Measurements from ENCODE around the gene ADGRG6. TPM values are rescaled to one million over a fixed set of nuclear protein-coding genes. Genes with fewer than 3 reads are reported as not detected.

ADGRG6 gene
- total and polyA plus RNA-seq, 2 donors (not counting 3 experiments of a cell fraction or from before 2014, with no cell fraction given): 99.3 to 166 TPM

DNA sequence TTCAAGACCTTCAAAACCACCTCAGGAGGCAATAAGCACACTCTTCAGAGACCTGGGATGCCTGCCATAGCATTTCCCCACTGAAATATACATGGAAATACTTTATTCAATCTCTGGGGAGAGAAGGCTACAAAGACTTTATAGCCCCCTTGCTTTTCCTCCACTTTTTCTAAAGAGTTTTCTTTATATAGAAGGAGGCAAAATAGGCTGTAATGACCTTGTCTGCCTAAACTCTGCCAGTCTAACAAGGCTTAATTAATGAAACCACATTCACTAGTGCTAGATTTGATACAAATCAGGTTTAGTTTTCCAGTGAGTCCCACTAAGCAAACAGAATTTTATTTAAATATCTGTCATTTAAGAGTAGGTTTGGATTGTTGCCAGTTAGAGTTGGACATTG, 114.9 kb downstream of the ADGRG6 start:
- dilution Hi-C loops (cut with MboI; ENCODE audit: extremely low pct_ligation_motif_present, low sequenced_read_pairs): no loop called here
- peaks cover 52% of the 10 kb centered on the region for H3K4me1 ChIP-seq (ENCODE audit: control insufficient read depth, extremely low read depth, insufficient read depth, low read length)
- H3K27me3 ChIP-seq (ENCODE audit: control insufficient read depth in 2 of 2, insufficient read depth in 2 of 2, low read length in 2 of 2): no peaks in the 10 kb centered on the region
- intact Hi-C loops (cut with micrococcal nuclease): loop anchor here (1.0 to 10.0 kb wide), 4 partner anchors 9 to 428 kb away; no protein-coding TSS in a partner anchor
- CTCF ChIA-PET: interaction anchor here (0.9 to 1.2 kb wide), 3 partner anchors 10 to 58 kb away, joined by 3 to 7 read pairs (median 4); no protein-coding TSS in a partner anchor
- POLR2A ChIA-PET: interaction anchor here (0.9 to 1.0 kb wide), 2 partner anchors 9 to 21 kb away, joined by 3 read pairs; no protein-coding TSS in a partner anchor
- H3K4me2 ChIP-seq (ENCODE audit: insufficient read depth, low read length): peak overlapping the region; percentile 67
- H3K4me3 ChIP-seq (replicated peaks in 1 of 3; ENCODE audit: insufficient read depth in 1 of 3, low read depth in 1 of 3, low read length in 3 of 3): no peak overlapping the region
- no peaks in the 10 kb centered on the region for H3K9me3 ChIP-seq (replicated peaks; ENCODE audit: control insufficient read depth, insufficient read depth, low read length)
- TSS peak; percentile 67 for BruUV-seq (replicated peaks)
- FAIRE-seq (no peak), DNase-seq (ENCODE audit: low read depth, low spot score) (no peak)
- peaks cover 14 to 19% of the 10 kb centered on the region in 2 experiments for H3K36me3 ChIP-seq (ENCODE audit: control insufficient read depth in 2 of 2, extremely low read depth in 1 of 2, insufficient read depth in 2 of 2, low read length in 2 of 2)
- peak overlapping the region; percentile 90 for H3K9ac ChIP-seq (replicated peaks; ENCODE audit: extremely low read depth, insufficient read depth, low read length)
- H2AFZ ChIP-seq (ENCODE audit: low read depth, low read length): no peak overlapping the region
- TF ChIP-seq FOS (IDR thresholded peaks at IDR 0.05; ENCODE audit: borderline replicate concordance, insufficient read depth, low read length): no peak
- TF ChIP-seq POLR2AphosphoS5 (IDR thresholded peaks at IDR 0.05; ENCODE audit: insufficient read depth, low read depth, low read length): no peak
- TF ChIP-seq MYC (IDR thresholded peaks at IDR 0.05; ENCODE audit: low read depth, low read length): no peak
- TF ChIP-seq GATA2 (IDR thresholded peaks at IDR 0.05; ENCODE audit: insufficient read depth, insufficient read length, low read depth, low read length): no peak
- no peak for TF ChIP-seq EZH2 (IDR thresholded peaks at IDR 0.05; ENCODE audit: borderline replicate concordance, low read depth, low read length, severe bottlenecking)
- no peak for TF ChIP-seq POLR2A (IDR thresholded peaks at IDR 0.05; ENCODE audit: low read depth, low read length)
- TF ChIP-seq, protein P1, sequence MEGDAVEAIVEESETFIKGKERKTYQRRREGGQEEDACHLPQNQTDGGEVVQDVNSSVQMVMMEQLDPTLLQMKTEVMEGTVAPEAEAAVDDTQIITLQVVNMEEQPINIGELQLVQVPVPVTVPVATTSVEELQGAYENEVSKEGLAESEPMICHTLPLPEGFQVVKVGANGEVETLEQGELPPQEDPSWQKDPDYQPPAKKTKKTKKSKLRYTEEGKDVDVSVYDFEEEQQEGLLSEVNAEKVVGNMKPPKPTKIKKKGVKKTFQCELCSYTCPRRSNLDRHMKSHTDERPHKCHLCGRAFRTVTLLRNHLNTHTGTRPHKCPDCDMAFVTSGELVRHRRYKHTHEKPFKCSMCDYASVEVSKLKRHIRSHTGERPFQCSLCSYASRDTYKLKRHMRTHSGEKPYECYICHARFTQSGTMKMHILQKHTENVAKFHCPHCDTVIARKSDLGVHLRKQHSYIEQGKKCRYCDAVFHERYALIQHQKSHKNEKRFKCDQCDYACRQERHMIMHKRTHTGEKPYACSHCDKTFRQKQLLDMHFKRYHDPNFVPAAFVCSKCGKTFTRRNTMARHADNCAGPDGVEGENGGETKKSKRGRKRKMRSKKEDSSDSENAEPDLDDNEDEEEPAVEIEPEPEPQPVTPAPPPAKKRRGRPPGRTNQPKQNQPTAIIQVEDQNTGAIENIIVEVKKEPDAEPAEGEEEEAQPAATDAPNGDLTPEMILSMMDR (IDR thresholded peaks at IDR 0.05; ENCODE audit: extremely low read depth in 1 of 2, insufficient read depth in 1 of 2, low read depth in 1 of 2, low read length in 2 of 2): no peak
- no peaks in the 10 kb centered on the region for H3K79me2 ChIP-seq (ENCODE audit: control insufficient read depth, insufficient read depth, low read length)
- H3K9me1 ChIP-seq (replicated peaks; ENCODE audit: control insufficient read depth, extremely low read depth, insufficient read depth, low read length): no peaks in the 10 kb centered on the region
- no peaks in the 10 kb centered on the region for H4K20me1 ChIP-seq (replicated peaks; ENCODE audit: control insufficient read depth, extremely low read depth, insufficient read depth, low read length)
- H3K27ac ChIP-seq (ENCODE audit: insufficient read depth, low read depth, low read length): peak overlapping the region; percentile 99

Measured in endothelial cell of umbilical vein (primary cell).